HG03196 (cell line): ENCODE measurements around the gene IFITM1.
"Not testable (repeated sequence)": the region's sequence is repeated elsewhere in the genome, so short reads cannot be mapped to it uniquely, and the experiment has no call there.

Experiments used
- ATAC-seq: cut with Tn5 transposase; IDR thresholded peaks from one replicate; pipeline ENCODE4 v1.9.1; 2021; ENCODE audit not compliant: unreplicated experiment

Gene IFITM1

DNA sequence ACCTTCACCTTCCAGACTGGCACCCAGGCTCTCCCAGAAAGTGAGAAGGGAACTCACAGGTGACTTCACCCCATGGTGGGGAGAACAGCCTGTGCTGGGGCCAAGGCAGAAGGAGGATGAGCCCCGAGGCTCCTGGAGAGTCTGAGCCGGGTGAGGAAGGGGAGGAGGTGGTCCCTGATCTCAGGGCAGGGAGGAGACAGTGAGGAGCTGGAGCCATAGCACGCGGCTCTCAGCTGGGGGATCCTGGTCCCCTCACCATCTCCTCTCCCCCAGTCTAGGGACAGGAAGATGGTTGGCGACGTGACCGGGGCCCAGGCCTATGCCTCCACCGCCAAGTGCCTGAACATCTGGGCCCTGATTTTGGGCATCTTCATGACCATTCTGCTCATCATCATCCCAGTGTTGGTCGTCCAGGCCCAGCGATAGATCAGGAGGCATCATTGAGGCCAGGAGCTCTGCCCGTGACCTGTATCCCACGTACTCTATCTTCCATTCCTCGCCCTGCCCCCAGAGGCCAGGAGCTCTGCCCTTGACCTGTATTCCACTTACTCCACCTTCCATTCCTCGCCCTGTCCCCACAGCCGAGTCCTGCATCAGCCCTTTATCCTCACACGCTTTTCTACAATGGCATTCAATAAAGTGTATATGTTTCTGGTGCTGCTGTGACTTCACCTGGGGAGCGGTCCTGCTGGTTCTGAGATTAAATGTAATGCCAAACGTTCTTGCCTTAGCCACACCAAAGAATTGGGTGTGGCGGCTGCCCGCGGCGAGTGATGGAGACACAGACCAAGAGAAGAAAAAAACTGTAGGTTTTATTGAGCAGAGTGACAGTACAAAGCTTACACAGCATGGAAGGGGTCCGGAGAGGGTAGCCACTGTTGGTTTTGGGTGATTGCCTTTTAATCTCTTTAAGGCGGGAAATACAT is 4.8 kb upstream of the IFITM1 start:
- not testable (repeated sequence) for ATAC-seq

DNA sequence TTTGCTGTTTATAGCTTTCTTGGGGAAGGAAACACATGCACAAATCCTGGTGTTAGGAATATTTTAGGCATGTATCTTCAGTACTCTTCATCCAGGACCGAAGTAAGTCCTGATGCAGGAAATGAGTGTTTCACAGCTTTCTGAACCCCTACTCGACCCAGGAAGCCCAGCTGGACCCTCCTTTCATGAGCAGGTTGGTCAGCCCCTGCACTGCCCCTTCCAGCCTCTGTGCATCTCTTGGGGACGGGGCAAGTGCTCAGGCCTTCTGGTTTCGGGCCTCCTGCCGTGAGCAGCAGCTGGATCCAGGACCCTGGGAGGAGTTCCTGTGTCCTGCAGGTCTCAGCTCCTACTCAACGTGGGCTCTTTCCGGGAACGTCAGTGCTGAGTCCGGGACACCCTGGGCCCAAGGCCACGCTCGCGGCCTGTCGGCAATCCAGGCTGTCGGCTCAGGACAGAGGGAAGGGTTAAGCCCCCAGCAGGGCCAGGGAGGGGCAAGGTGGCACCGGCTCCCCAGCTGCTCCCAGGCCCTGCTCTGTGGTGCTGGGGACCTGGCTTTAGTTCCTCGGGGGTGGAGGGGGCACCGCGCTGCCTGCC is 3.8 kb upstream of the IFITM1 start:
- ATAC-seq = not testable (repeated sequence)

DNA sequence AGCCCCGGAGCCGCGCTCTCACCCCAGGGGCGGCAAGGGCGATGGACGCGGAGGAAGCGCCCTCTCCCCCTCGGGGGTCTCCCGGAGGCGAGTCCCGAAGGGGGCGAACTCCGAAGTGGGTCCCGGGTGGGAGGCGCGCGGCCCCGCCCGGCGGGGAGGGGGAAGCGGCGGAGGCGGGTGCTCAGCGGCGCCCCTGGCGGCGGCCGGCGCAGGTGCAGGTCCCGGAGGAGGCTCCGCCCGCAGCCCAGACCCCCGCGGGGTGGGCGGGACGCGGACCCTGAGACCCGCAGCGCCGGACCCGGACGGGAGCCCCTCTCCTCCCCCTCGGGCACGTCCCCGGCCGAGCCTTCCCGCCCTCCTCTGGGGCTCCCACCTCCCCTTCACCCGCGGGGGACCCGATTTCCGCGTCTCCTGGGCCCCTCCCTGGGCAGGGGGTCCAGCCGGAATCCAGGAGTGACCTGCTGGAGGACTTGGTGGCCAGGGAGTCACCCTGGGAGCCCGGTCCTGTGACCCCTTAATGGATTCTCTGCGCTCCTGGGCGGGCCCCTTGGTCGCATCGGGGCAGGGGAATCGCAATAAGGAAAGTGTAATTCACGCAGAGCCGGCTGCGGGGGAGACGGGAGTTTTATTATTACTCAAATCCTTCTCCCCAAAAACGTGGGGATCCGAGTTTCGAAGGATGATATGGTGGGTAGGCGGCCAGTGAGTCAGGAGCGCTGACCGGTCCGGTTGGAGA is 2.7 kb upstream of the IFITM1 start:
- peak; percentile 46 for ATAC-seq

DNA sequence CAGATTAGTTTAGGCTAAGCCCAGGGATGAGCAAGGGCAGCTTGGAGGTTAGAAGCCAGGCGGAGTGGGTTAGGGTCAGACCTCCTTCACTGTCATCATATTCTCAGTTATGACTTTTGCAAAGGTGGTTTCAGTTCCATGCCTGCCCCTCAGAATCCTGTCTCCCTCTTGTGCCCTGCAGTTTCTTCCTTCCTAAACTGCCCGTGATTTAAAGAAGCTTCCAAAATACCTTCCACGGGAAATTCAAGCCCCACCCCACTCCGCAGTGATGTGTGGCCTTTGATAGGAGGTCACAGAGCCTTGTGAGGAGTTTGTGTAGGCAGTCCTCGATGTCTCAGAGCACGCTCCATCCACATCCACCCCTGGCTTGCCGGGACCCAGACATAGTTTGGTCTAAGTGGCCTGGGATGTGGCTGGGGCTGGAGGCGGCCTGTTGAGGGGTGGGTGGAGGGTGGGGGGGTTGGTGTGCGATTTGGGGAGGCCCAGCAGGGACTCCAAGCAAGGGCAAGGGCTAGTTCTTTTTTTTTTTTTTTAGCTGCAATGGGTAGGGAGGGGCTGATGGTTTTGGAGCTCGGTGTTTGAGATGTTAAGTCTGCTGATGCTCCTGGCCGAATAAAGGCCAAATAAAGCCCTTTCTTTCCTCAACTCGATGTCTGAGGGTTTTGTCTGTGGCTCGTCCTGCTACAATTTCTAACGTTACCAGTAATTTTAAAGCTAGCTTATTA is 1.6 kb upstream of the IFITM1 start:
- ATAC-seq = no peak

DNA sequence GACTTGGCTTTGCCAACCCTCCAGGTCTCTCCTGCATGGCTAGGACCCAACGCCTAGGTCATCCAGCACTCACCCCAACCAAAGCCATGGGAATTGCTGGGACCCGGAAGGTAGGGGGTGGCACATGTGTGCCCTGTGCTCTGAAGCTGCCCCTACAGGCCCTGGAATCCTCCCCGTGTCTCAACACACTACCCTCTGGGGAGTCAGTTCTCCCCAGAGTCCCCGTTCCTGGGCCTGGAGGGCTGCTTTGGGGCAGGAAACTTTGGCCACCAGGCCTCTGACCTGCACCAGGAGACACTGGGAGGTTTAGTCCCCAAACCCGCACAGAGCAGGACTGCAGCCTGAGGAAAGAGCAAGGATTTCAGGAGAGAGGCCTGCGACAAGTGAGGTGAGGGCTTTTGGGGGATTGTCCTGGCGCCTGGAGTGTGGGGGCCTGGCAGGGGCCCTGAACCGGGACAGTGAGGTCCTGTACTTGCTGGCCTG is 495 bp upstream of the IFITM1 start:
- ATAC-seq = no peak

DNA sequence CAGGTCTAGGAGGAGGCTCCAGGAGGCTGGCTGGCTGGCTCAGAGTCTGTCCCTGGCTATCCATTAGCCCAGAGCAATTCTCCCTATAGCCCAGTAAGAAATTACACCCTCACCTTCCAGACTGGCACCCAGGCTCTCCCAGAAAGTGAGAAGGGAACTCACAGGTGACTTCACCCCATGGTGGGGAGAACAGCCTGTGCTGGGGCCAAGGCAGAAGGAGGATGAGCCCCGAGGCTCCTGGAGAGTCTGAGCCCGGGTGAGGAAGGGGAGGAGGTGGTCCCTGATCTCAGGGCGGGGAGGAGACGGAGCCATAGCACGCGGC is 675 bp downstream of the IFITM1 start:
- not testable (repeated sequence) for ATAC-seq

DNA sequence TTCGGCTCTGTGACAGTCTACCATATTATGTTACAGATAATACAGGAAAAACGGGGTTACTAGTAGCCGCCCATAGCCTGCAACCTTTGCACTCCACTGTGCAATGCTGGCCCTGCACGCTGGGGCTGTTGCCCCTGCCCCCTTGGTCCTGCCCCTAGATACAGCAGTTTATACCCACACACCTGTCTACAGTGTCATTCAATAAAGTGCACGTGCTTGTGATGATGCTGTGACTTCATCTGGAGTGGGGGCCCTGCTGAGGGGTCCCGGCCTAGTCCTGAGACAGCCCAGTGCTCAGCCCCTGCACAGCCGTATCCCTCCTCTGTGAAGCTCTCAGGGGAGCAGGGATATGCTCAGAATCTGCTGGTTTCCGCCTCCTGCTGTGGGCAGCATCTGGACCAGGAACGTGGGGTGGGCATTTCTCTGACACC is 1.2 kb downstream of the IFITM1 start:
- no peak for ATAC-seq

DNA sequence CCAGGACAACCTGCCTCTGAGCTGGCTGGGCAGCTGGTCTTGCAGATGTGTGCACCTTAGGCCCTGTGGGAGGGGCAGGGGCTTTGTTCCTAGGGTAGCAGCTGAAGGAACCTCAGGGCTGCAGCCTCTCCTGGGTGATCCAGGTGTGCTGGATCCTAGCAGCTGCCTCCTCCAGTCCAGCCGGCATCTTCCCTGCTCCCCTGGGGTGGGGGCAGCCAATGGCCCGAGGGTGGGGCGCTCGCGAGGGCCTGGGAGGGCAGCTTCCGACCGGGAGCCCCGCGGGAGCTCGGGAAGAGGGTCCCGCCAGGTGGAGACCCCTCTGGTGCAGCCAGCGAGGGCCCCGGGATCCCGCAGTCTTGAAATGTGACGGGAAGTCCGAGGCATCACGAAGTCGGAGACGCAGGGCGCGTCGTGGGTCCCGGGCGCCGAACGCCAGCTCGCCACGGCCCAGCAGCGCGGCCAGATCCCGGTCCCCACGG is 1.7 kb downstream of the IFITM1 start:
- ATAC-seq = no peak

DNA sequence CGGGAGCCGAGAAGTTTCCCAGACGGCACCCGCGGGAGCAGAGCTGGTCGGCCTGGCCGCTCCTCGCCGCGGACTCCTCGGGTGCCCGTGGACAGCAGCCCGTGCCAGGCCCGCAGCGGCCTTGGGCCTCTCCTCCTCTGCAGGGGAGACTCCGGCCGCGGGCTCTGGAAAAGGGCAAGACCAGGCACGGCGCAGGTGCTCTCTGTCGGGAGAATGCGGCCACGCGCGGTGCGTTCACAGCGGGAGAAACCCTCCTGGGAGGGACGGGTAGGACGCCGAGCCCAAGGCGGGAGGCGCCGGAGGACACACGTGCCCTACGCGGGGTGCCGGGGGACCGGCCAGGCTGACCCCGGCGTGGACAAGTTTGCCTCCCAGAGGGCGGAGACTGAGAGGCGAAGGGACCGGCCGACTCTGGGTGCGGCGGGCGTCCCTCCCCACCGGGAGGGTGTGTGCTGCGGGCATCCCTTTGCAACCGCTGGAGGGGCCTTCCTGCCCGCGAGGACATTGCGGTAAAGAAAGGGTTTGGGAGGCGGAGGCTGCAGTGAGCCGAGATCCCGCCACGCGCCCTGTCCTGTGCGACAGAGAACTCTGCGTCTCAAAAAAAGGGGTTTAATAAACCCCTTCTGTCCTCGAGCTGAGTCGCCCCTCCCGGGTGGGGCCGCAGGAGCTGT is 2.3 kb downstream of the IFITM1 start:
- ATAC-seq = no peak

DNA sequence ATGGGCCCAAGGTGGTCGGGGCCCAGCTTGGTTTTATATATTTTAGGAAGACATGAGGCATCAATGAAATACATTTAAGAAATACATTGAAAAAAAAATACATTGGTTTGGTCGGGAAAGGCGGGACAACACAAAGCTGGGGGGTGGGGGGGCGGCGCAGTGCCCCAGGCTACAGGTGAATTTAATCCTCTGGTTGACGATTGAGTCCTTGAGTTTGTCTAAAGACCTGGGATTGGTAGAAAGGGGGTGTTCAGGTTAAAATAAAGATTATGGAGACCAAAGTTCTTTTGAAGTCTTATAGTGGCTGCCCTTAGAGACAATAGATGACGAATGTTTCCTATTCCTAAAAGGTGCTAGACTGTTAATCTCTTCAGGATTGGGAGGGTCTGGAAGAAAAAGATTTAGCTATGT is 3.1 kb downstream of the IFITM1 start:
- no peak for ATAC-seq

DNA sequence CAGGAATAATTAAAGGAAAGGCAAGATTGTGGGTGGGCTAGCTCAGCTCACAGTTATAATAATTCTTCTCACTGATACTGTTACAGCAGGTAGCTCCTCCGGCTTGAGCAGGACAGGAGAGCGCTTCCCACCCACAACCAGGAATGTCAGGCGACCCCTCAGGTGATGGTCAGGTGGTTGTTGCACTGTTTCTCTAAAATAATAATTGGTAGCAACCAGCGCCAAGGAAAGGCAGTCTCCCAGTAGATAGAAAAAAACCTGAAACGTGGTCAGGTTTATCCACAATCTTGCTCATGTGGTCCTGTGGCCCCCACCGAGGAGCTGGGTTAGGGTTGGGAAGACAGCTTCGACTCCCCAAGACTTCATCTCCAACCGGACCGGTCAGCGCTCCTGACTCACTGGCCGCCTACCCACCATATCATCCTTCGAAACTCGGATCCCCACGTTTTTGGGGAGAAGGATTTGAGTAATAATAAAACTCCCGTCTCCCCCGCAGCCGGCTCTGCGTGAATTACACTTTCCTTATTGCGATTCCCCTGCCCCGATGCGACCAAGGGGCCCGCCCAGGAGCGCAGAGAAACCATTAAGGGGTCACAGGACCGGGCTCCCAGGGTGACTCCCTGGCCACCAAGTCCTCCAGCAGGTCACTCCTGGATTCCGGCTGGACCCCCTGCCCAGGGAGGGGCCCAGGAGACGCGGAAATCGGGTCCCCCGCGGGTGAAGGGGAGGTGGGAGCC is 4.0 kb downstream of the IFITM1 start:
- ATAC-seq = not testable (repeated sequence)

DNA sequence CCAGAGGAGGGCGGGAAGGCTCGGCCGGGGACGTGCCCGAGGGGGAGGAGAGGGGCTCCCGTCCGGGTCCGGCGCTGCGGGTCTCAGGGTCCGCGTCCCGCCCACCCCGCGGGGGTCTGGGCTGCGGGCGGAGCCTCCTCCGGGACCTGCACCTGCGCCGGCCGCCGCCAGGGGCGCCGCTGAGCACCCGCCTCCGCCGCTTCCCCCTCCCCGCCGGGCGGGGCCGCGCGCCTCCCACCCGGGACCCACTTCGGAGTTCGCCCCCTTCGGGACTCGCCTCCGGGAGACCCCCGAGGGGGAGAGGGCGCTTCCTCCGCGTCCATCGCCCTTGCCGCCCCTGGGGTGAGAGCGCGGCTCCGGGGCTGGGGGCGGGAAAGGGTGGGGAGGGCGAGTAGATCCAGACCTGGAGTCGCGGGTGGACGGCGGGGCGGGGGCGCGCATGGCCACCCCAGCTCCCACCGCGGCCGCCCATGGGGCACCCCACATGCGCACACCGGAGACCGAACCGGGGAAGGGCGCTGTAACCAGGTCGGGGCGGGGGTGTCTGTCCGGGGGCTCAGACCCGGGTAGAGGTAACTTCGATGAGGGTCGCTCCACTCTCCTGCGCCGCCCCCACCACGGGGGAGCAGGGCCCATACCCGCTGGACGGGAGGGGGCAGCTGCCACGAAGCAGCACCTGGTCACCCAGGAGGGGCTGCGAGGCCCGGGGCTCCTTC is 4.7 kb downstream of the IFITM1 start:
- ATAC-seq = peak; percentile 51

DNA sequence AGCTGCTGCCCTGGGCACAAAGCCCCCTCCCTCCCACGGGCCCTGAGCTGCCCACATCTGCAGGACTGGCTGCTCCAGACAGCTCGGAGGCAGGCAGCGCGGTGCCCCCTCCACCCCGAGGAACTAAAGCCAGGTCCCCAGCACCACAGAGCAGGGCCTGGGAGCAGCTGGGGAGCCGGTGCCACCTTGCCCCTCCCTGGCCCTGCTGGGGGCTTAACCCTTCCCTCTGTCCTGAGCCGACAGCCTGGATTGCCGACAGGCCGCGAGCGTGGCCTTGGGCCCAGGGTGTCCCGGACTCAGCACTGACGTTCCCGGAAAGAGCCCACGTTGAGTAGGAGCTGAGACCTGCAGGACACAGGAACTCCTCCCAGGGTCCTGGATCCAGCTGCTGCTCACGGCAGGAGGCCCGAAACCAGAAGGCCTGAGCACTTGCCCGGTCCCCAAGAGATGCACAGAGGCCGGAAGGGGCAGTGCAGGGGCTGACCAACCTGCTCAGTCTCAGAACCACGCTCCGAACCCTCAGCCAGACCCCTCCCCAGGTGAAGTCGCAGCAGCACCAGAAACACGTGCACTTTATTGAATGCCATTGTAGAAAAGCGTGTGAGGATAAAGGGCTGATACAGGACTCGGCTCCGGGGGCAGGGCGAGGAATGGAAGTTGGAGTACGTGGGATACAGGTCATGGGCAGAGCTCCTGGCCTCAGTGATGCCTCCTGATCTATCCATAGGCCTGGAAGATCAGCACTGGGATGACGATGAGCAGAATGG is 5.5 kb downstream of the IFITM1 start:
- ATAC-seq = peak; percentile 15

DNA sequence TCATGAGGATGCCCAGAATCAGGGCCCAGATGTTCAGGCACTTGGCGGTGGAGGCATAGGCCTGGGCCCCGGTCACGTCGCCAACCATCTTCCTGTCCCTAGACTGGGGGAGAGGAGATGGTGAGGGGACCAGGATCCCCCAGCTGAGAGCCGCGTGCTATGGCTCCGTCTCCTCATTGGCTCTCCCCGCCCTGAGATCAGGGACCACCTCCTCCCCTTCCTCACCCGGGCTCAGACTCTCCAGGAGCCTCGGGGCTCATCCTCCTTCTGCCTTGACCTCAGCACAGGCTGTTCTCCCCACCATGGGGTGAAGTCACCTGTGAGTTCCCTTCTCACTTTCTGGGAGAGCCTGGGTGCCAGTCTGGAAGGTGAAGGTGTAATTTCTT is 6.0 kb downstream of the IFITM1 start:
- not testable (repeated sequence) for ATAC-seq

DNA sequence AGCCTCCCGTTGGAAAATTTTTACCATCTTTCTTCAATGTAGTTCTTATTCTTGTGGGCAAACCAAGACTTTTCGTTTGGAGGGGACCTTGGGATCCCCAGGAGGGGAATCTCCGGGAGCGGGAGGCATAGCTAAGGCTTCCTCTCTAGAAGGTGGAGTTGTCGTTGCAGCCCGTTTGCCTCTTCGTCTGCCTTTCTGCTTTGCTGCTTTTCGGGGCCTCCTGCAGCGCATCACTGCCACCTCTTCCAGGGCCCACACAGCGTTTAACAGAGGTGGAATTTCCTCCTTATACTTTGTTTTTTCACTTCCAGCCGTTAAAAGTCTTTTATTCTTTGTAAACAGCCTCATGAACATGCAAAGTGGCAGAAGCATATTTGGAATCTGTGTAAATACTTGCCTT is 10.3 kb downstream of the IFITM1 start:
- no peak for ATAC-seq

DNA sequence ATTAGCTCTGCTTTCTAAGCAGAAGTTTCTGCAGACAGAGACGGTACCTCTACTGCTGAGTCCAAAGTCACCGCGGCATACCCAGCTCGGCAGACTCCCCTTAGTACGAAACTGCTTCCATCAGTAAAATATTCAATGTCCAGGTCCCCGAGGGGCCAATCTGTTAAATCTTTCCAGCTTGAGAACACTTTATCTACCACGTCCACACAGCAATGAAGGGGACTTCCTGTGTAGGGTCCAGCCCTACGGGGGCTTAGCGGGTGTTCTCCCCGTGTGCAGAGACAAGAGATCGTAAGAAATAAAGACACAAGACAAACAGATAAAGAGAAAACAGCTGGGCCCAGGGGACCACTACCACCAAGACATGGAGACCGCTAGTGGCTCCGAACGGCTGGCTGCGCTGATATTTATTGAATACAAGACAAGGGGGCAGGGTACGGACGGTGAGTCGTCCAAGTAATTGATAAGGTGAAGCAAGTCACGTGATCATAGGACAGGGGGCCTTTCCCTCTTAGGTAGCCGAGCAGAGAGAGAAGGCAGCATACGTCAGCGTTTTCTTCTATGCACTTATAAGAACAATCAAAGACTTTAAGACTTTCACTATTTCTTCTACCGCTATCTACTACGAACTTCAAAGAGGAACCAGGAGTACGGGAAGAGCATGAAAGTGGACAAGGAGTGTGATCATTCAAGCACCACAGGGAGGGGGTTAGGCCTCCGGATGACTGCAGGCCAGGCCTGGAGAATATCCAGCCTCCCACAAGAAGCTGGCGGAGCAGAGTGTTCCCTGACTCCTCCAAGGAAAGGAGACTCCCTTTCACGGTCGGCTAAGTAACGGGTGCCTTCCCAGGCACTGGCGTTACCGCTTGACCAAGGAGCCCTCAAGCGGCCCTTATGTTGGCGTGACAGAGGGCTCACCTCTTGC is 11.0 kb downstream of the IFITM1 start:
- not testable (repeated sequence) for ATAC-seq
